Activated T-helper 17 cell treated with anti-CD3 and anti-CD28 coated beads, Interleukin-2, amount 50 U/mL, for 72 hours (primary cell): ENCODE results near the gene DLL4. TPM values are rescaled to one million over a fixed set of nuclear protein-coding genes. Genes with fewer than 3 reads are reported as not detected.

Experiments
- ATAC-seq: fragments of 150-1000 bp; cut with Tn5 transposase; replicated peaks from 2 replicates; pipeline ENCODE4 v1.10.0; 2021; ENCODE audit warnings: mild to moderate bottlenecking, moderate library complexity
- H3K27ac Mint-ChIP-seq: one replicate; pipeline ENCODE4 v1.8.0; 2022; ENCODE audit warnings: mixed read lengths
- H3K27me3 Mint-ChIP-seq: one replicate; pipeline ENCODE4 v1.8.0; 2022; ENCODE audit warnings: mixed read lengths
- H3K36me3 Mint-ChIP-seq: one replicate; pipeline ENCODE4 v1.8.0; 2022; ENCODE audit warnings: low read depth, mild to moderate bottlenecking, mixed read lengths
- H3K4me1 Mint-ChIP-seq: one replicate; pipeline ENCODE4 v1.8.0; 2022; ENCODE audit warnings: mixed read lengths
- H3K4me3 Mint-ChIP-seq: one replicate; pipeline ENCODE4 v1.8.0; 2022; ENCODE audit warnings: mild to moderate bottlenecking, mixed read lengths
- H3K9me3 Mint-ChIP-seq: one replicate; pipeline ENCODE4 v1.8.0; 2022; ENCODE audit warnings: mixed read lengths
- total RNA-seq, 2 donors: library from RNA; stranded (reverse); gene quantifications; one replicate each; pipeline ENCODE4 v1.2.3, GENCODE V29; 2022

The DLL4 gene
- total RNA-seq, 2 donors from 2014 or later, result not detected

DNA sequence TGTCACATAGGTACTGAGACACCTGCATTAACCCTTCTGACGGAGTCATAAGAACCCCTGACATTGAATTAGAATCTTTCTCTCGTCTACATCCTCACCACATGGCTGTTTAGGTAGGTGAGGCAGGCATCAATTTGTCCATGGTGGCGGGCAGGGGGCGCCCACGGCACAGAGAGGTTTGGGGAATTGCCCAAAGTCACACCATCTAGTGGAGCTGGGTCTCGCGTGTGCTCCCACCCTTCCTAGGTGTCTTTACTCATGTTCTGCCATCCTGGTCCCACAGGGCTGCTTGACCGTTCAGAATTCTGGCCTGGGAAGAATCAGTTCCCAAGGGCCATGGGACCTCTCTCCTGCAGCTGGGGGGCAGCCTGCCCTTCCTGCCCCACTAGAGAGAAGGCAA is 14.7 kb upstream of the DLL4 start:
- H3K4me1 Mint-ChIP-seq, result no peaks in the 10 kb centered on the region
- H3K4me3 Mint-ChIP-seq, result no peak overlapping the region
- no peaks in the 10 kb centered on the region for H3K27me3 Mint-ChIP-seq
- no peaks in the 10 kb centered on the region for H3K36me3 Mint-ChIP-seq
- no peak overlapping the region for H3K27ac Mint-ChIP-seq
- no peaks in the 10 kb centered on the region for H3K9me3 Mint-ChIP-seq
- no peak for ATAC-seq

DNA sequence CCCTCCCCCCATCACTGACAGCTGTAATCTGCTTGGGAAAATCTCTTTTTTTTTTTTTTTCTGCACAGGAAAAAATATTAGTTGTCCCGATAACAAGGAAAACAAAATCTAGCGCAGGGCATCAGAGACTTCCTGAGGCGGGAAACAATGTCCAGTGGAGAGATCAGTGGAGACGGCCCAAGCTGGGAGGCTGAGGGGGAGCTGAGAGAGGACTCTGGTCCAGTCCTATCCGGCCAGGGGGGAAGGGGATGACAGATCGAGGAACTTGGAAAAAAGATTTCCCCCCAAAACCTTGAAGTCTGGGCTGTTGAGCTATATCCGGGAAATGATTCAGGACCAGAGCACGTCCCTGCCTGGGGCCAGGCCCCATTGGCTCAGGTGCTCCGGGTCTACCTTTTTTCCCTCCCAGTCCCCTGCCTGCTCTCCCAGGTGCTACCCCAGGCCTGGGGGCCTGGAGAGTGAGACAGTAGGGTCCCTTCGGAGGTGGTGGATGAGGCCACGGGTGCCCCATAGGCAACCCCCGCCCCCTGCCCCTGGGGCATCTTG is 14.0 kb upstream of the DLL4 start:
- Mint-ChIP-seq H3K4me3 (no peak overlapping the region), H3K9me3 (no peaks in the 10 kb centered on the region), H3K27me3 (no peaks in the 10 kb centered on the region), H3K4me1 (no peaks in the 10 kb centered on the region), H3K36me3 (no peaks in the 10 kb centered on the region), H3K27ac (no peak overlapping the region)
- ATAC-seq, result no peak

DNA sequence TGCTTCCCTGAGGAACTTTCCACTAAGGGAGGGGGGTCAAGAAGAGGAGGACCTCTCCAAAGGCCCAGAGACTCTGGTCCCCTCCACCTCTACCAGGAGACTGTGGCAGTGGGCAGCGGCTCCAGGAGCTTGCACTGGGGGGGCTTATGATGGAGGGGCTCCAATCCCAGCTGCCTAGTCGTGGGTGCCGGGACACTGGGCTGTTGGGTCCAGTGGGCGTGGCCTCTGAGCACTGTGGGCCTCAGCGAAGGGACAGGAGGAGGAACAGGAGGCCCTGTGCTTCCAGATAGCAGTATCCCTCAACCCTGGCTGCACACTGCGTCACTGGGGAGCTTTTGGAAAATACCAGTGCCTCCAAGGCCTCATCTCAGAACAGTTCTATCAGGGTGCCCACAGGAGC is 13.5 kb upstream of the DLL4 start:
- Mint-ChIP-seq H3K4me1 (no peaks in the 10 kb centered on the region), H3K27me3 (no peaks in the 10 kb centered on the region), H3K4me3 (no peak overlapping the region), H3K9me3 (no peaks in the 10 kb centered on the region), H3K36me3 (no peaks in the 10 kb centered on the region), H3K27ac (no peak overlapping the region)
- ATAC-seq, result no peak

DNA sequence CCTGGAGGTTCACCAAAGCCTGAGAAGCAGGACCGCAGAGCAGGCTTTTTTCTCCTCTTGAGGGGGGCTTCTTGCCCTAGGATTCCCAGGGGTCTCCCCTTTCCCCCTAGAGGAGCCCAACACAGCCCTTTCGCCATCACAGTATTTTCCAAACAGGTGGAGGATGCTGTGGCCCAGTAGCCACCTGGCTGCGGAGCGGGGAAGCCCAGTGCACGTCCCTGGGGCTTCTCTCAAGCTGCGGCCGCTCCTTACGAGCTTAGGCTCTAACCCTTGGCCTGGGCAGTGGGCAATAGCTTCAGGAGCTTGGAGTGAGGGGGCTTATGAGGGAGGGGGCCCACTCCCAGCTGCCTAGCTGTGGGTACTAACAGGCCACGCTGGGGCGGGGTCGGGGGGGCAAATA is 11.6 kb upstream of the DLL4 start:
- Mint-ChIP-seq H3K36me3 (no peaks in the 10 kb centered on the region), H3K4me1 (no peaks in the 10 kb centered on the region)
- ATAC-seq, result no peak

DNA sequence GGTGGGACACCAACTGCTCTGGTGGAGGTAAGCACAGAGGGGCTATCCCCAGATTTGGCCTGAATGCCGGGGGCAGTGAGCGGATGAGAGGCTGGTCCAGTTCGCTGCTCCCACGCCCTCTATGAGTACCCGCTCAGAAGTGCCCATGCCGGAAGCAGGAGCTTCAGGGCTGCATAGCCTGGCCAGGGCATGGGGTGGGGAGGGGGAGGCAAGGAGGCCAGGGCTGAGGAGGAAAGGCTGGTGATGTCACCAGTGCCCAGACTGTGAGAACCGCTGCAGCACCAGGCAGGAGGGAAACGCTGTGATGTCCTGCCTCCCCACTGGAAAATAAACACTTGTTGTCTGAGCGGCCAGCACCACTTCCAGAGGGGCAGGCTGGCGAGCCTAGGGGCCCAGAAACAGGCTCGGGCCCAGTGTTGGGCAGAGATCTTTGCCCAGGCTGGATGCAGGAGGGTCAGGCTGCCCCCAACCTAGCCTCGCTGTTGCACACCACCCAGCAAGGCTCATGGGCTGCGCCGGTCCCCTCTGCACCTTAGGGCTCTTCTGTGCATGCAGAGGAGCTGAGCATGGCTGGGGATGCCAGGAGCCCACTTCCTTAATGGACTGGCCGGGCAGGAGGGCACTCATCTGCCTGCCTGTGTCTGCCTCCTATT is 10.9 kb upstream of the DLL4 start:
- H3K4me1 Mint-ChIP-seq, result no peaks in the 10 kb centered on the region
- H3K27me3 Mint-ChIP-seq, result no peaks in the 10 kb centered on the region
- H3K36me3 Mint-ChIP-seq, result no peaks in the 10 kb centered on the region
- no peaks in the 10 kb centered on the region for H3K9me3 Mint-ChIP-seq
- ATAC-seq, result no peak
- H3K4me3 Mint-ChIP-seq, result no peak overlapping the region
- no peak overlapping the region for H3K27ac Mint-ChIP-seq

More for the DNA sequence above, 11.6 kb upstream of the DLL4 start:
- no peak overlapping the region for H3K27ac Mint-ChIP-seq
- H3K9me3 Mint-ChIP-seq, result no peaks in the 10 kb centered on the region
- no peaks in the 10 kb centered on the region for H3K27me3 Mint-ChIP-seq
- no peak overlapping the region for H3K4me3 Mint-ChIP-seq

DNA sequence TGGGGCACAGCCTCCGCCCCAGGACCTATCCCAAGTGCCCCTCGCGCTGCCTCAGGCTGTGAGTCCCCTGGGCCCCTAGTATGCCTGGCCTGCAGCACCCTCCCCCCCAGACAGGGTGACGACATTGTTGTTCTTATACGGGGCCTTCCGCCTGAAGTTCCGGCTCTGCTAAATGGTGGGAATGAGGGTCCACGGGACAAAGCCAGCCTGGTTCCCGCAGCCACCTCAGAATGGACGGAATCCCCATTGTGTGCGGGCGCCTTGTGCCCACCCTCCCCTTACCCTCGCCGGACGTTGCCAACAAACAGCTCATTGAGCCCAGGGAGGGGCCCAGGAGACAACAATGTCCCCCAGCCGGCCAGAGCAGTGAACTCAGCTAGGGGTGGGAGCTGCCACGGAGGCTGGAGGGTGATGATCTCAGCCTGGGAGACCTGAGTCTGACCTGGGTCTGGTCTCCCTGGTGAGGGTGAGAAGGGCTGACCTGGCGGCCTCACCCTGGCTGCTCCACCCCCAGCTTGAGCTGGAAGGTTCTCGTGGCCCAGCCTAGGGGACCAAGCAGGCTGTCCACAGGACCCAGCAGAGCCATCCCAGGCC is 10.2 kb upstream of the DLL4 start:
- no peaks in the 10 kb centered on the region for H3K9me3 Mint-ChIP-seq
- H3K4me3 Mint-ChIP-seq, result no peak overlapping the region
- H3K27ac Mint-ChIP-seq, result no peak overlapping the region
- H3K27me3 Mint-ChIP-seq, result no peaks in the 10 kb centered on the region
- no peak for ATAC-seq
- H3K4me1 Mint-ChIP-seq, result no peaks in the 10 kb centered on the region
- no peaks in the 10 kb centered on the region for H3K36me3 Mint-ChIP-seq

DNA sequence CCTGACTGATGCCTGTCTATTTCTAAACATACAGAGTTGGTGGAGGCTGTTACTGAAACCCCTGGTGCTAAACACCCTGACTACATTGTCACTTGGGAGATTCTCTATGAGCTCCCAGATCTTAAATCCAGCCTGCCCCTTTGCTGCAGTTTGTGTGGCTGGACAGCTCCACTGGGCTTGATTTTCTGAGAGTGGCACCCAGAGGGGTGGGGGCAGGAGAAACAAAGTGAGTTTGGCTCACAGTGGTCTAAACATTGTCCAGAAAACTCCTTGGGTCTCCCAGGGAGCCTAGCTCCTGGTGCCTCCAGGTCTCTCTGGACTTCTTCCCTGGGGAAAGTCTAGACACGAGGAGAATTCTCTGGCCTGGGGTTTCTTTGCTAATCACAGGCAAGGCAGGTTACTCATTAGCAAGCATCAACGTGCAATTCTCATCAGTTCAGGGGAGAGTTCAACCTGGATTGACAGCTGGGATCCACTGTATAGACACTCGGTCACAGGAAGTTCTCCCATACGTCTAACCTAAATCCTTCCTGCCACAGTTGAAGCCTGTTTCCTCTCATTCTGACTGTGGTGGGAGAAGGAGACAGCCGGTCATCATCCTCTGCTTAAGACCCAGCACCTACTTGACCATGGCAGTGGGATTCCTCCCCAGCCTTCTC is 7.1 kb upstream of the DLL4 start:
- no peaks in the 10 kb centered on the region for H3K4me1 Mint-ChIP-seq
- H3K27ac Mint-ChIP-seq, result no peak overlapping the region
- H3K36me3 Mint-ChIP-seq, result no peaks in the 10 kb centered on the region
- H3K27me3 Mint-ChIP-seq, result peaks cover 14% of the 10 kb centered on the region
- no peak for ATAC-seq
- H3K4me3 Mint-ChIP-seq, result no peak overlapping the region
- no peaks in the 10 kb centered on the region for H3K9me3 Mint-ChIP-seq

DNA sequence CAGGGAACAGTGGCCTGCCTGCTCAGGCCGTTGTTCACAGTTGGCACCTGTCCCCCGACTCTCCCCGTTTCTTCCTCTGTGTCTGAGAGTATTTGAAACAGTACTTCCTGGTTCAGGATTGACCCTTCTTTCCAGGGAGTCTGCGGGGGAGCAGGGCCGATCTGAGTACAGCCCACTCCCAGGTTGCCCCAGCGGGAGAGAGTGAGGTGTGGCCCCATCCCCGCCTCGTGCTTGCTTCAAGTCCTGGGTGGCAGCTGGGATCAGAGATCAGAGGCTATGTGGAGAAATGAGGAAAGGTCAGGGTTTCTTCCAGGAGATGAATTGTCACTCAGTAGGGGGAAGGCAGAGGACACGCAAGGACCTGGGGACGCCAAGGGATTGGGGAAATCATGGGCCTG is 6.5 kb upstream of the DLL4 start:
- H3K27me3 Mint-ChIP-seq, result peaks cover 17% of the 10 kb centered on the region
- no peak for ATAC-seq
- no peaks in the 10 kb centered on the region for H3K9me3 Mint-ChIP-seq
- H3K36me3 Mint-ChIP-seq, result no peaks in the 10 kb centered on the region
- H3K27ac Mint-ChIP-seq, result no peak overlapping the region
- H3K4me1 Mint-ChIP-seq, result no peaks in the 10 kb centered on the region
- H3K4me3 Mint-ChIP-seq, result no peak overlapping the region

DNA sequence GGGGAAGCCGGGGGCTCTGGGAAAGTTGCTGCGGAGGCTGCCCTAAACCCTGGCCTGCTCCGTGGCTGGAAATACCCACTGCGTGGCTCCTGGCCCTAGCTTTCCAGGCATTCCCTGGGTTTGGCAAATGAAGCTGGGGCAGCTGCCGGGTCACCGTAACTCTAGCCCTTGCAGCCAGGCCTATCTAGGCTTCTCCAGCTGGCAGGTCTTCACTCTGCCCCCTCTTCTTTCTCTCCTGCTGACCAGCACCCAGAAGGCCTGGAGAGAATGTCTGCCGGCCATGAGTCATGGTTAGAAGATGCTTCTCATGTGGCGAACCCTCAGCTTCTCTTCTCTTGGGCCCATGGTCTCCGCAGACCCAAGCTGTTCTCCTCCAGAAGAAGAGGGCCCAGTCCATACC is 5.6 kb upstream of the DLL4 start:
- H3K27me3 Mint-ChIP-seq, result peaks cover 17% of the 10 kb centered on the region
- H3K27ac Mint-ChIP-seq, result no peak overlapping the region
- H3K9me3 Mint-ChIP-seq, result no peaks in the 10 kb centered on the region
- H3K4me1 Mint-ChIP-seq, result no peaks in the 10 kb centered on the region
- H3K36me3 Mint-ChIP-seq, result no peaks in the 10 kb centered on the region
- no peak for ATAC-seq
- no peak overlapping the region for H3K4me3 Mint-ChIP-seq

DNA sequence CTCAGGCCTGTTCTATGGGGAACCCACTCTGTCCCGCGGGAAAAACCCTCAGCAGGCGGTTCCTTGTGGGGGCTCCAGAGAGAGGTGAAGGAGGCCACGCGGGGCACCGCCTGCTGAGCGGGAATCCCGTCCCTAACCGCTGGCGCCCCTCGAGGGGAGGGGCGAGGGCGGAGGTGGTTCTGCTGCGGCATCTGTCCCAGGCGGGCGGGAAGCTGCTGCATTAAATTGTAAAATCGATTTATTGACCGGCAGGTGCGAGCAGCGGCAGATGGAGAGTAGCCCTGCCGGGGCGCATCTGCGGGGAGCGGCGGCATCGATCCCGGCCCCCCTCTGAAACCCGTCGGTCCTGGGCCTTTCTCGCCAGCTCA is 3.7 kb upstream of the DLL4 start:
- Mint-ChIP-seq H3K27me3 (peaks cover 29% of the 10 kb centered on the region), H3K36me3 (no peaks in the 10 kb centered on the region), H3K4me3 (peak overlapping the region; percentile 19), H3K9me3 (no peaks in the 10 kb centered on the region), H3K4me1 (peaks cover 5% of the 10 kb centered on the region), H3K27ac (no peak overlapping the region)
- no peak for ATAC-seq

DNA sequence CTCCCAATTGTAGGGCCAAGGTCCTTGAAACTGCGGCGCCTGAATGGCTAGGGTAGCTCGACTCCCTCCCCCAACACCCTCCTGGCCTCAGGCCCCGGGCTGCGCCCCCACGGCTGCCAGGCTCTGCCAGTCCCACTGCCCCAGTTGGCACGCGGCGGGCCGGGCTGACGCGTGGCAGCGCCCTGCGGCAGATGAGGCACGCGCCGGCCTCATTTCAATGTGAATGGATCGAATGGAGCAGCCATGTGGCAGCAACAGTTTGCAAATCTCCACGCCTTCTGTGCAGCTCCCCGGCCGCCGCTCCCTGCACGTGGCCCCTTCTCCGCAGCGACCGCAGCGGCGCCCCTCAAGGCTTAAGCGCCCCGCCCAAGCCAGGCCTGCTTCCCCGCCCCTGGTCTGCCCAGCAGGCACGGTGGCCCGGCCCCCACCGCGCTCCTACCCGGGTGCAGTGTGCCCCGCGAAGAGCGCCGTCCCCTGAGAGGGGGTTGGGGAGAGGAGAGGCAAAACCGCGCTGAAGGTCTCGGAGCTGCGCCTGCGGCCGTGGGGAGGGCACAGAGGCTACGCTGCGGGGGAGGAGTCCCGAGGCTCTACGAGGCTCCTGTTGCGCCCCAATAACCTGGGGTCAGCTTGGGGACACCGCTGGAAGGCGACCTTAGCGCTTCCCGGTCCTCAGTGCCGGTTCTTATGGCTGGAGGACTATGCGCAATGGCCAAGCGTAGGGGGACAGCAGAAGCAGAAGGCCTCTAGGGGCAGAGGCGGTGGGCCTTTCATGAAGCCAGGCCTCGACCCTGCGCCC is 3.1 kb upstream of the DLL4 start:
- Mint-ChIP-seq H3K9me3 (no peaks in the 10 kb centered on the region), H3K27me3 (peaks cover 34% of the 10 kb centered on the region), H3K4me1 (peaks cover 7% of the 10 kb centered on the region), H3K4me3 (peak overlapping the region; percentile 75), H3K36me3 (no peaks in the 10 kb centered on the region), H3K27ac (no peak overlapping the region)
- ATAC-seq, result peak; percentile 9

DNA sequence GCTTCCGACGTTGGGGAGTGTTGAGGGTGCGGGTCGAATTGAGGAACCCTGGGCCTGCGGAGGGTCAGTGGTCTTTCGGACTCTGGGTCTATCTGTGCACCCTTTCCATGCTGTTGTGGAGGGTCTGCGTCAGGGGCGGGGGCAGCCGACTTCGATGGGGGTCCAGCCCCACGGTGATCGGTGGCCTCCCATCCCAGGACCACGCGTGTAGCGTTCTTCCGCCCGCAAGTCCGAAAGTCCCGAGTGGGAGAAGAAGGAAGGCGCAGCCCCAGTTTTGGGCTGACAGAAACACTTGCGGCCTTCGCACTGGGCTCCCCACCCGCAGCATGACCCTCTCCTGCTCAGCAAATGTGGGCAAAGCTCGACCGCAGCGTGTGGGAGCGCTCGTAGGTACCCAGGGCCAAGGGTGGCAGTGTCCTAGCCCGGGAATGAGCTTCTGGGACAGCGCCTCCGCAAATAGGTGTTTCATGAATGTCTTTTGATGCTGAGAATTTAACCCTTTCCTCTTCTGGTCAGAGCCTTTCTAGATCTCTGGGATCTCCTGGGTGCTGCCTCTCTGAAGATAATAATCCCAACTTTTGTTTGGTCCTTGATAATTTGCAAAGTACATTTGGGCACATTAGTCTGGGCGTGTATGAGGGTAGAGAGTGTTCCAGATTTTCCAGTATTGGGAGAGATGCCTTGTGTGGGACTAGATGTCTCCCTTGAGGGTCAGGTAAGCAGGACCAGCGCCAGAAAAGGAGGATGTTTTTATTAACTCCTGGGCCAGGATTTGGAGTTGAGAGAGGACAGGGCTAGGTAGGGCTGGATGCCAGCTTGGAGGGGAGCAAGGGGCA is 2.3 kb upstream of the DLL4 start:
- ATAC-seq, result no peak
- peak overlapping the region; percentile 75 for H3K4me3 Mint-ChIP-seq

DNA sequence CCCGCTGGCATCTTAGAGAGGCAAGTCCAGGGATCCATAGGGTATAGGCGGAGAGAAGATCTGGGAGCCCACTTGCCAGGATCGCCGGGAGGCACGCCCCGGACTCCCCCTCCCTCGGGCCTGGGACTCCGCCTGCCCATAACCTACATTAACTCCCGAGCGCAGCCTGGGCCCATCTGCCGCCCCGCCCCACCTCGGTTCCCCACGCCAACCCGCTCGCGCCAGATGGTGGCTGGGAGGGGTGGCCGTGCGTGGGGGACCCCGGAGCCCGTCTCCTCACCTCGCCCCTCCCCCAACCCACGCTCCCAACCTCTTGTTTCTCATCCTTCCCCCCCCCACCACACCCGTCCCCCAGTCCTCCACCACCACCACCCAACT is 1.7 kb upstream of the DLL4 start:
- no peak for ATAC-seq
- Mint-ChIP-seq H3K27ac (no peak overlapping the region), H3K9me3 (no peaks in the 10 kb centered on the region), H3K27me3 (peaks cover 38% of the 10 kb centered on the region), H3K4me3 (peak overlapping the region; percentile 75), H3K36me3 (no peaks in the 10 kb centered on the region), H3K4me1 (peaks cover 7% of the 10 kb centered on the region)

More for the DNA sequence above, 2.3 kb upstream of the DLL4 start:
- Mint-ChIP-seq H3K27ac (no peak overlapping the region), H3K36me3 (no peaks in the 10 kb centered on the region), H3K27me3 (peaks cover 38% of the 10 kb centered on the region), H3K4me1 (peaks cover 7% of the 10 kb centered on the region), H3K9me3 (no peaks in the 10 kb centered on the region)
